Prostate gland (tissue), 2 donors: ENCODE results near the gene PHKB. TPM values are rescaled to one million over a fixed set of nuclear protein-coding genes. Genes with fewer than 3 reads are reported as not detected.

Source experiments
- DNase-seq: peaks from one replicate; pipeline ENCODE4 v3.0.0-alpha.2; 2019; ENCODE audit warnings: low spot score
- H3K27ac ChIP-seq, 2 donors: fragments of 200-600 bp; sonication (generic); 2 replicates each; pipeline ENCODE4 v1.5.1; 2017 to 2019
- H3K27me3 ChIP-seq: fragments of 200-600 bp; sonication (generic); replicated peaks from 2 replicates; pipeline ENCODE4 v1.5.1; 2019; ENCODE audit not compliant: insufficient read depth
- H3K36me3 ChIP-seq, 2 donors: fragments of 200-600 bp; sonication (generic); 1 replicate in 1 of 2; 2 replicates in 1 of 2; pipeline versions ENCODE4 v1.5.1 to v1.8.1; 2017 to 2019
- H3K4me1 ChIP-seq: fragments of 200-600 bp; sonication (generic); replicated peaks from 2 replicates; pipeline ENCODE4 v1.5.1; 2019
- H3K4me3 ChIP-seq, 2 donors: fragments of 200-600 bp; sonication (generic); 2 replicates each; pipeline ENCODE4 v1.5.1; 2017 to 2019
- H3K9me3 ChIP-seq: fragments of 200-600 bp; sonication (generic); 2 replicates; pipeline ENCODE4 v1.5.1; 2017
- POLR2A ChIP-seq: fragments of 450-650 bp; IDR thresholded peaks from one replicate; pipeline ENCODE4 v1.6.1; 2016; ENCODE audit warnings: antibody characterized with exemption, mild to moderate bottlenecking
- POLR2AphosphoS5 ChIP-seq: sonication (generic); formaldehyde crosslinking; IDR thresholded peaks from one replicate; pipeline ENCODE4 v1.6.1; 2017; ENCODE audit warnings: antibody characterized with exemption
- WGBS: methylation state at CpG from one replicate; pipeline ENCODE4 v1.1.5; 2018; 5-methylcytosine and 5-hydroxymethylcytosine counted together
- intact Hi-C: fragments of 100-400 bp; cut with DNase I; formaldehyde crosslinking; loops from one replicate; pipeline ENCODE4 v1.14.2; 2022
- total RNA-seq, 2 donors: library from RNA; depleted of rRNA; stranded (reverse); fragments of >200 nt; gene quantifications; one replicate each; pipeline ENCODE4 v1.1.0, GENCODE V29; 2016
- TF ChIP-seq, protein P1 (sequence below), 4 experiments: fragments of 200-600 bp in 2 of 4; fragments of 450-650 bp in 2 of 4; sonication (generic) in 2 of 4; IDR thresholded peaks; 1 replicate in 3 of 4; 2 replicates in 1 of 4; pipeline ENCODE4 v1.5.1; 2016 to 2019; ENCODE audit warnings: antibody characterized with exemption in 4 of 4, mild to moderate bottlenecking in 2 of 4, moderate library complexity in 2 of 4

PHKB gene
- total RNA-seq, 2 donors from 2014 or later, result 70.1 to 93.7 TPM

DNA sequence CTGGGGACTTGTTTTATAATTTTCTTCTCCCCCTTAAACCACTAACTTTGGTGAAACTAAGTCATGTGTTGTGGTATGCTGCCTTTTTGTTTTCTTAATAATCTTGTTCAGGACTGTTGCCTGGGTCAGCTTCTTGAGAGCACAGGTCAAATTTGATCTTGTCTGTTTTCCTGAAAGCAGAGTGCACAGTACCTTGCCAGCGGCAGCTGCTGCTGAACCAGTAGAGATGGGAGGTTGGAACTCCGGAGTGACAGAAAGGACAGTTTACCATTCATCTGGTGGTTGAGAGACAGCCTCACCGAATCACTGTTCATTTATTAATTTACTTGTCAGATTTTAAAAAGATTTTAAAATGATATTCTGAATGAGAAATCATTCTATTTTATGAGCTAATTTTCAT is 125.0 kb downstream of the PHKB start:
- no peak for DNase-seq
- WGBS, result 82% methylated on average over 3 of the region's 3 CpGs
- H3K9me3 ChIP-seq, result no peaks in the 10 kb centered on the region
- intact Hi-C loops, result no loop called here
- H3K27ac ChIP-seq, result no peak overlapping the region
- TF ChIP-seq, protein P1, sequence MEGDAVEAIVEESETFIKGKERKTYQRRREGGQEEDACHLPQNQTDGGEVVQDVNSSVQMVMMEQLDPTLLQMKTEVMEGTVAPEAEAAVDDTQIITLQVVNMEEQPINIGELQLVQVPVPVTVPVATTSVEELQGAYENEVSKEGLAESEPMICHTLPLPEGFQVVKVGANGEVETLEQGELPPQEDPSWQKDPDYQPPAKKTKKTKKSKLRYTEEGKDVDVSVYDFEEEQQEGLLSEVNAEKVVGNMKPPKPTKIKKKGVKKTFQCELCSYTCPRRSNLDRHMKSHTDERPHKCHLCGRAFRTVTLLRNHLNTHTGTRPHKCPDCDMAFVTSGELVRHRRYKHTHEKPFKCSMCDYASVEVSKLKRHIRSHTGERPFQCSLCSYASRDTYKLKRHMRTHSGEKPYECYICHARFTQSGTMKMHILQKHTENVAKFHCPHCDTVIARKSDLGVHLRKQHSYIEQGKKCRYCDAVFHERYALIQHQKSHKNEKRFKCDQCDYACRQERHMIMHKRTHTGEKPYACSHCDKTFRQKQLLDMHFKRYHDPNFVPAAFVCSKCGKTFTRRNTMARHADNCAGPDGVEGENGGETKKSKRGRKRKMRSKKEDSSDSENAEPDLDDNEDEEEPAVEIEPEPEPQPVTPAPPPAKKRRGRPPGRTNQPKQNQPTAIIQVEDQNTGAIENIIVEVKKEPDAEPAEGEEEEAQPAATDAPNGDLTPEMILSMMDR (IDR thresholded peaks at IDR 0.05), result no peak
- TF ChIP-seq POLR2A (no peak), POLR2AphosphoS5 (no peak)
- H3K36me3 ChIP-seq, result no peaks in the 10 kb centered on the region
- H3K27me3 ChIP-seq, result no peaks in the 10 kb centered on the region
- no peaks in the 10 kb centered on the region for H3K4me1 ChIP-seq
- H3K4me3 ChIP-seq, result no peak overlapping the region

DNA sequence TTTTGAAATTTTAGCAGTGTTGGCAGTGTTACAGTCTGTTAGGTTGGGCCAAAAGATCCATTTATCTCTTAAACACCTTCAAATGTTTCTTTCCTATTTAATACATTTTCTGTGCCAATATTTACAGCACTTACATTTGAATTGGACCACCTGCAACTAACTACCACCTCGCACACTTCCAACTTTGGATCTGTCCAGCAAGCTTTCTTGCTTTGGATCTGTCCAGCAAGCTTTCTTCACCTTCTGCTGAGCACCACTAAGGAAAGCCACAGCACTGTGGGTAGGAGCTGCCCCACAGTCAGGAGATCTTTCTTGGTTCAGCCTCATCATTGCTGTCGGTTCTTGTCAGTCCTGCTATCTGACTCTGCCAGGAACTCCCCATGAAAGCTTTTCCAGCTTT is 129.3 kb downstream of the PHKB start:
- no peaks in the 10 kb centered on the region for H3K27me3 ChIP-seq
- H3K36me3 ChIP-seq, result no peaks in the 10 kb centered on the region
- H3K4me3 ChIP-seq, result no peak overlapping the region
- 86% methylated on average over 2 of the region's 2 CpGs for WGBS
- no peaks in the 10 kb centered on the region for H3K4me1 ChIP-seq
- intact Hi-C loops, result no loop called here
- DNase-seq, result no peak
- H3K27ac ChIP-seq, result no peak overlapping the region
- H3K9me3 ChIP-seq, result no peaks in the 10 kb centered on the region
- no peak for TF ChIP-seq POLR2AphosphoS5
- no peak for TF ChIP-seq POLR2A
- TF ChIP-seq, protein P1 (IDR thresholded peaks at IDR 0.05), result no peak

DNA sequence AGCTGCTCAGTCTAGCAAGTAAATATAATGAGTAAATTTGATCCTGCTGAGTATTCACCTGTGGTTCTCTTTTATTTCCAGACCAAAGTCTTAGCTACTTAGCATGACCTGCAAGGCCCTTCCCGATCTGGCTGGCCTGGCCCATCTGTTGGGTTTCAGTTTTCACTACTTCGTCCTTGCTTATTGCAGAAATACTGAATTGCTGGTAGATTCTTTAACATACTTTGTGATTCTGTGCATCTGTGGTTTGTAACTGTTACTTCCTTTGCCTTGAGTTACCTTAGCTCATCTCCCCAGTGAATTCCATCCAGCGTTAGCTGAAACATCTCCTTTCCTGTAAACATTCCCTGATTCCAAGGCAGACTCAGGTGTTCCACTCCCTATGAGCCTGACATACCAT is 131.1 kb downstream of the PHKB start:
- no peak overlapping the region for H3K27ac ChIP-seq
- H3K9me3 ChIP-seq, result no peaks in the 10 kb centered on the region
- H3K4me3 ChIP-seq, result no peak overlapping the region
- no peaks in the 10 kb centered on the region for H3K27me3 ChIP-seq
- TF ChIP-seq POLR2AphosphoS5, result no peak
- TF ChIP-seq POLR2A, result no peak
- TF ChIP-seq, protein P1 (IDR thresholded peaks at IDR 0.05), result no peak
- no peaks in the 10 kb centered on the region for H3K36me3 ChIP-seq
- WGBS, result 89% methylated on average over 3 of the region's 3 CpGs
- no peak for DNase-seq
- H3K4me1 ChIP-seq, result no peaks in the 10 kb centered on the region
- intact Hi-C loops, result no loop called here

DNA sequence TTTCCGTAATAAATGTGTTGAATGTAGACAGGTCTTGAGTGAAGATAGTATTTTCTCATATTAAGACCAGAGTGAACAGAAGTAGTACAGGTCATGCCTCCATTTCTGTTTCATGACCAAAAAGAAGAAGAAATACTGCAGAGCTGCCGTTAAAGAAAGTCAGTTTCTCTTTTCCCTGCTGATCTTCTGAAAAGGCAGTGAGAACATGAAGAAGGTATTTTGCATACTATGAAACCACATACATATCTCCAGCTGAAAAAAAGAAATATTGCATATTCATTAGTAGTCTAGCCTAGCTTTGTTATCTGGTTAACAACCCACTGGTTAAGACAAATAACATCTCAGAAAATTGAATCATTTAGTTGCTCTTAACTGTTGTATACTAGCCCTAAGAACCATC is 138.4 kb downstream of the PHKB start:
- no peak for DNase-seq
- TF ChIP-seq POLR2AphosphoS5 (no peak), POLR2A (no peak)
- TF ChIP-seq, protein P1 (IDR thresholded peaks at IDR 0.05), result no peak
- Histone ChIP-seq H3K9me3 (no peaks in the 10 kb centered on the region), H3K27ac (no peak overlapping the region), H3K4me1 (no peaks in the 10 kb centered on the region), H3K36me3 (no peaks in the 10 kb centered on the region), H3K4me3 (no peak overlapping the region), H3K27me3 (no peaks in the 10 kb centered on the region)
- intact Hi-C loops, result no loop called here
- WGBS, result 96% methylated on average over 2 of the region's 2 CpGs

DNA sequence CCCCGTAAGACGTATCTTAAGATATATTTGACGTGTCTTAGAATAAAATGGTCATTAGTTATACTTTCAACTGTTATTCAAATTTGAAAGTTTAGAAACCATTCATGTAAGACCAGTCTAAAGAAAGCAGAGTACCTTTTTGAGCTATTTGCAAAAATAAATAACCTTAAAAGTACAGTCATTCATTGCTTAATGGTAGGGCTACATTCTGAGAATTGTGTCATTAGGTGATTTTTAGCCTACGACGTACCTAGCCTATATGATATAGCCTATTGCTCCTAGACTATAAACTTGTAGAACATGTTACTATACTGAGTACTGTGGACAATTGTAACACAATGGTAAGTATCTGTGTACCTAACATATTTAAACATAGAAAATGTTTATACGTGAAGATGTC is 139.2 kb downstream of the PHKB start:
- no peaks in the 10 kb centered on the region for H3K27me3 ChIP-seq
- no peaks in the 10 kb centered on the region for H3K4me1 ChIP-seq
- H3K27ac ChIP-seq, result no peak overlapping the region
- H3K9me3 ChIP-seq, result no peaks in the 10 kb centered on the region
- WGBS, result 94% methylated on average over 6 of the region's 6 CpGs
- DNase-seq, result no peak
- H3K4me3 ChIP-seq, result no peak overlapping the region
- TF ChIP-seq POLR2A (no peak), POLR2AphosphoS5 (no peak)
- TF ChIP-seq, protein P1 (IDR thresholded peaks at IDR 0.05), result no peak
- intact Hi-C loops, result no loop called here
- H3K36me3 ChIP-seq, result no peaks in the 10 kb centered on the region
